ENCODE measurements around the gene ZNF57. TPM values are rescaled to one million over a fixed set of nuclear protein-coding genes. Genes with fewer than 3 reads are reported as not detected.
A peak's percentile ranks its signal among the peaks of the same experiment; 100 is the strongest.
"Not testable (repeated sequence)": the region's sequence is repeated elsewhere in the genome, so short reads cannot be mapped to it uniquely, and the experiment has no call there.

The ZNF57 gene
- total RNA-seq, 1 donor: 4.8 TPM

GRCh38 chr19:2922987-2923386 lies 22.3 kb downstream of the ZNF57 start:
- H3K4me3 ChIP-seq (ENCODE audit: low read depth, low read length): no peak overlapping the region
- TF ChIP-seq CTCF (IDR thresholded peaks at IDR 0.05; ENCODE audit: insufficient read depth, low read length): no peak
- no peak for DNase-seq (ENCODE audit: low read depth)

GRCh38 chr19:2923510-2923909 lies 22.8 kb downstream of the ZNF57 start:
- no peak overlapping the region for H3K4me3 ChIP-seq (ENCODE audit: low read depth, low read length)
- DNase-seq (ENCODE audit: low read depth): peak; percentile 90
- TF ChIP-seq CTCF (IDR thresholded peaks at IDR 0.05; ENCODE audit: insufficient read depth, low read length): no peak

- DNase-seq (ENCODE audit: low read depth): no peak
- TF ChIP-seq CTCF (IDR thresholded peaks at IDR 0.05; ENCODE audit: insufficient read depth, low read length): no peak
- no peak overlapping the region for H3K4me3 ChIP-seq (ENCODE audit: low read depth, low read length)
These were observed 25.8 kb downstream of the ZNF57 start for GRCh38 chr19:2926341-2927031.

- no peak for DNase-seq (ENCODE audit: low read depth)
- no peak overlapping the region for H3K4me3 ChIP-seq (ENCODE audit: low read depth, low read length)
- no peak for TF ChIP-seq CTCF (IDR thresholded peaks at IDR 0.05; ENCODE audit: insufficient read depth, low read length)
These were observed 26.3 kb downstream of the ZNF57 start for GRCh38 chr19:2927032-2927430.

- TF ChIP-seq CTCF (IDR thresholded peaks at IDR 0.05; ENCODE audit: insufficient read depth, low read length): no peak
- H3K4me3 ChIP-seq (ENCODE audit: low read depth, low read length): no peak overlapping the region
- DNase-seq (ENCODE audit: low read depth): no peak
These were observed 32.8 kb downstream of the ZNF57 start for GRCh38 chr19:2933490-2933910.

- DNase-seq (ENCODE audit: low read depth); H3K4me3 ChIP-seq (ENCODE audit: low read depth, low read length): not testable (repeated sequence)
These were observed 35.1 kb downstream of the ZNF57 start for GRCh38 chr19:2935863-2936262.

GRCh38 chr19:2942928-2943640 lies 42.4 kb downstream of the ZNF57 start:
- no peak for TF ChIP-seq CTCF (IDR thresholded peaks at IDR 0.05; ENCODE audit: insufficient read depth, low read length)
- DNase-seq (ENCODE audit: low read depth): no peak
- no peak overlapping the region for H3K4me3 ChIP-seq (ENCODE audit: low read depth, low read length)
